Mucosa of rectum (tissue), 2 donors: ENCODE data around the gene WNT2B.
"Not testable (repeated sequence)": the region's sequence is repeated elsewhere in the genome, so short reads cannot be mapped to it uniquely, and the experiment has no call there.

Experiments used
- H3K27ac ChIP-seq, 2 donors: one replicate each; pipeline ENCODE4 v1.7.0; 2013; ENCODE audit warnings: inconsistent platforms in 2 of 2, low read depth in 2 of 2, low read length in 2 of 2
- H3K27me3 ChIP-seq, 2 donors: one replicate each; pipeline ENCODE4 v1.7.0; 2013; ENCODE audit warnings: low read length in 2 of 2; ENCODE audit not compliant: control insufficient read depth in 2 of 2, insufficient read depth in 2 of 2
- H3K36me3 ChIP-seq, 2 donors: one replicate each; pipeline ENCODE4 v1.7.0; 2013; ENCODE audit warnings: low read length in 2 of 2; ENCODE audit not compliant: control insufficient read depth in 2 of 2, insufficient read depth in 2 of 2
- H3K4me1 ChIP-seq, 2 donors: one replicate each; pipeline ENCODE4 v1.7.0; 2013; ENCODE audit warnings: low read length in 2 of 2, mild to moderate bottlenecking in 1 of 2; ENCODE audit not compliant: control insufficient read depth in 2 of 2, insufficient read depth in 2 of 2
- H3K4me3 ChIP-seq, 2 donors: one replicate each; pipeline ENCODE4 v1.7.0; 2013; ENCODE audit warnings: low read length in 2 of 2
- H3K9ac ChIP-seq, 2 donors: one replicate each; pipeline ENCODE4 v1.7.0; 2013; ENCODE audit warnings: low read length in 2 of 2, low read depth in 1 of 2, mild to moderate bottlenecking in 1 of 2
- H3K9me3 ChIP-seq, 2 donors: one replicate each; pipeline ENCODE4 v1.7.0; 2013; ENCODE audit warnings: low read length in 2 of 2; ENCODE audit not compliant: control insufficient read depth in 2 of 2
- donor health status: healthy.
- donor health status: Normal muscosa, but diverticular disease.

Gene WNT2B

GRCh38 chr1:112508278-112509004 is at the start of gene WNT2B:
TSS of gene WNT2B (plus strand) at chr1:112508965. CDS start at chr1:112509263, 298 bp downstream.
- peaks cover 11 to 18% of the 10 kb centered on the region in 2 donors for H3K4me1 ChIP-seq
- peak within 1 kb of the TSS; percentile 41 to 58 for H3K9ac ChIP-seq

GRCh38 chr1:112460615-112461014 is 48.1 kb upstream of the WNT2B start:
- Histone ChIP-seq H3K4me3 (no peak overlapping the region), H3K27me3 (no peaks in the 10 kb centered on the region), H3K9ac (no peak overlapping the region), H3K4me1 (peaks cover 14 to 16% of the 10 kb centered on the region in 2 donors), H3K9me3 (no peaks in the 10 kb centered on the region), H3K27ac (no peak overlapping the region), H3K36me3 (peaks cover 24 to 29% of the 10 kb centered on the region in 2 donors)

More at GRCh38 chr1:112508278-112509004, at the start of gene WNT2B:
- Histone ChIP-seq H3K36me3 (no peaks in the 10 kb centered on the region), H3K4me3 (peak within 1 kb of the TSS; percentile 68 to 79), H3K27me3 (peaks cover 14 to 16% of the 10 kb centered on the region in 2 donors), H3K9me3 (no peaks in the 10 kb centered on the region), H3K27ac (peak within 1 kb of the TSS; percentile 47 to 56)

GRCh38 chr1:112461200-112461871 is 47.4 kb upstream of the WNT2B start:
- Histone ChIP-seq H3K36me3 (peaks cover 17 to 22% of the 10 kb centered on the region in 2 donors), H3K9ac (no peak overlapping the region), H3K27me3 (no peaks in the 10 kb centered on the region), H3K4me1 (peaks cover 21 to 22% of the 10 kb centered on the region in 2 donors), H3K27ac (peak overlapping the region in 1 of 2 donors; percentile 40), H3K9me3 (no peaks in the 10 kb centered on the region), H3K4me3 (no peak overlapping the region)

GRCh38 chr1:112462953-112463279 is 45.8 kb upstream of the WNT2B start:
- Histone ChIP-seq H3K36me3 (peaks cover 2 to 7% of the 10 kb centered on the region in 2 donors), H3K4me3 (no peak overlapping the region), H3K27me3 (no peaks in the 10 kb centered on the region), H3K9ac (no peak overlapping the region), H3K9me3 (no peaks in the 10 kb centered on the region), H3K4me1 (peaks cover 21 to 24% of the 10 kb centered on the region in 2 donors), H3K27ac (no peak overlapping the region)

GRCh38 chr1:112464501-112464900 is 44.3 kb upstream of the WNT2B start:
- Histone ChIP-seq H3K27me3 (no peaks in the 10 kb centered on the region), H3K27ac (peak overlapping the region in 1 of 2 donors; percentile 33), H3K4me1 (peaks cover 21 to 24% of the 10 kb centered on the region in 2 donors)

GRCh38 chr1:112465122-112465521 is 43.6 kb upstream of the WNT2B start:
- peaks cover 21 to 24% of the 10 kb centered on the region in 2 donors for H3K4me1 ChIP-seq
- peak overlapping the region in 1 of 2 donors; percentile 51 for H3K27ac ChIP-seq

More at GRCh38 chr1:112464501-112464900, 44.3 kb upstream of the WNT2B start:
- no peaks in the 10 kb centered on the region for H3K36me3 ChIP-seq
- no peak overlapping the region for H3K9ac ChIP-seq
- no peaks in the 10 kb centered on the region for H3K9me3 ChIP-seq
- H3K4me3 ChIP-seq: no peak overlapping the region

GRCh38 chr1:112466078-112466660 is 42.6 kb upstream of the WNT2B start:
- H3K4me3 ChIP-seq: peak overlapping the region; percentile 51 to 69
- H3K36me3 ChIP-seq: no peaks in the 10 kb centered on the region
- peaks cover 20 to 21% of the 10 kb centered on the region in 2 donors for H3K4me1 ChIP-seq
- peak overlapping the region; percentile 51 to 70 for H3K27ac ChIP-seq
- no peaks in the 10 kb centered on the region for H3K9me3 ChIP-seq
- peak overlapping the region; percentile 71 to 72 for H3K9ac ChIP-seq
- H3K27me3 ChIP-seq: no peaks in the 10 kb centered on the region

More at GRCh38 chr1:112465122-112465521, 43.6 kb upstream of the WNT2B start:
- Histone ChIP-seq H3K4me3 (no peak overlapping the region), H3K27me3 (no peaks in the 10 kb centered on the region), H3K36me3 (no peaks in the 10 kb centered on the region), H3K9me3 (no peaks in the 10 kb centered on the region), H3K9ac (no peak overlapping the region)

GRCh38 chr1:112470324-112470723 is 38.4 kb upstream of the WNT2B start:
- H3K9me3 ChIP-seq, H3K27ac ChIP-seq, H3K9ac ChIP-seq, H3K4me3 ChIP-seq, H3K36me3 ChIP-seq, H3K27me3 ChIP-seq: not testable (repeated sequence)
- peaks cover 9 to 11% of the 10 kb centered on the region in 2 donors for H3K4me1 ChIP-seq

GRCh38 chr1:112470966-112471365 is 37.8 kb upstream of the WNT2B start:
- Histone ChIP-seq H3K27ac (no peak overlapping the region), H3K9ac (no peak overlapping the region), H3K27me3 (no peaks in the 10 kb centered on the region), H3K4me3 (no peak overlapping the region), H3K36me3 (no peaks in the 10 kb centered on the region), H3K9me3 (no peaks in the 10 kb centered on the region), H3K4me1 (peaks cover 4 to 5% of the 10 kb centered on the region in 2 donors)

- Histone ChIP-seq H3K4me1 (no peaks in the 10 kb centered on the region), H3K27me3 (no peaks in the 10 kb centered on the region), H3K4me3 (no peak overlapping the region), H3K9me3 (peaks cover 0 to 2% of the 10 kb centered on the region in 2 donors), H3K36me3 (no peaks in the 10 kb centered on the region), H3K27ac (no peak overlapping the region), H3K9ac (no peak overlapping the region)
These were observed 36.6 kb upstream of the WNT2B start for GRCh38 chr1:112472142-112472541.
